ENCODE results near the gene ATXN7L3. TPM values are rescaled to one million over a fixed set of nuclear protein-coding genes. Genes with fewer than 3 reads are reported as not detected.
A peak's percentile ranks its signal among the peaks of the same experiment; 100 is the strongest.

Gene ATXN7L3
- total RNA-seq, 1 experiment from 2014 or later, result 36.9 TPM

- no peak overlapping the region for H3K4me3 ChIP-seq (ENCODE audit: low read depth, low read length, poor library complexity, severe bottlenecking)
- TF ChIP-seq EZH2 (IDR thresholded peaks at IDR 0.05; ENCODE audit: borderline replicate concordance, low read depth, low read length, poor library complexity, severe bottlenecking), result no peak
- TF ChIP-seq CTCF (conservative IDR thresholded peaks at IDR 0.05; ENCODE audit: low read depth, low read length), result no peak
- no peaks in the 10 kb centered on the region for H3K27me3 ChIP-seq (replicated peaks; ENCODE audit: insufficient read depth, low read depth, low read length, poor library complexity)
- no peaks in the 10 kb centered on the region for H3K4me1 ChIP-seq (ENCODE audit: insufficient read depth, low read length, poor library complexity, severe bottlenecking)
- peaks cover 12% of the 10 kb centered on the region for H3K36me3 ChIP-seq (ENCODE audit: insufficient read depth, low read length, poor library complexity, severe bottlenecking)
- POLR2A ChIA-PET (ENCODE audit: low non-redundant PET), result no interaction called here
- CTCF ChIA-PET, result no interaction called here
- H3K9me3 ChIP-seq (ENCODE audit: low read depth, low read length, poor library complexity, severe bottlenecking), result no peaks in the 10 kb centered on the region
- intact Hi-C loops (cut with micrococcal nuclease; ENCODE audit: unreplicated experiment), result no loop called here
- H3K27ac ChIP-seq (ENCODE audit: low read depth, low read length, poor library complexity, severe bottlenecking), result no peak overlapping the region
- DNase-seq (ENCODE audit: low spot score), result no peak
- BruUV-seq (replicated peaks), result no TSS peak
Observed at GRCh38 chr17:44202756-44203155, 3.1 kb upstream of the ATXN7L3 start.

DNA sequence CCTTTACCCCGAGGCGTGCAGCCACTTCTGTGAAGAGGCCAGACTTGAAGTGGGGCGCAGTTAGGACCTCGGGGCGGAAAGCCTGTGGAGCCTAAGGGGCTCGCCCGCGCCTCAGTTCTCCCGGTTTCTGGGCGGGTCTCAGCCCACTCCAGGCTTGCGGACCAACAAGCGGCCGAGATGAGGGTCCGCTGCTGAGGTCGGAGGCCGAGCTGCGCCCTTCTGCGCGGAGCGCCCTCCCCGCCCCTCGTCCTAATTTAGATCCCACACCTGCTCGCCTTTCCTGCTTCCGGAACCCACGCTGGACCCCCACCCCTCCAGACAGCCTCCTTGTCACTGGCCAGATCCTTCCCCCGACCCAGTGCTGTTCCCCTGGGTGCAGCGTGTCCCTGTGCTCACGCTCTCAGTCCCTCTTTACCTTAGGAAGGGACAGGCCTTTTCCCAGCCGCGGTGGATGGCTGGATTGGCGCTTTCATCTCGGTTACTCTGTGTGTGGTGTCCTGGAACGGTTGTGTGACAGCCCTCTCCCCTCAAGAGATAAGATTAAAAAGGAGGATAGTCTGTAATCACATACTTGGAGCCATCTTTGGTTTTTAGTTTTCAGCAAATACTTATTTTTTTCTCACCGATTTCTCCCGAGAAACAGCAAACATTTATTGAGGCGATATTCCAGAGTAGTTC, 933 bp upstream of the ATXN7L3 start:
- no peaks in the 10 kb centered on the region for H3K9me3 ChIP-seq (ENCODE audit: low read depth, low read length, poor library complexity, severe bottlenecking)
- peak overlapping the region; percentile 65 for H3K4me3 ChIP-seq (ENCODE audit: low read depth, low read length, poor library complexity, severe bottlenecking)
- intact Hi-C loops (cut with micrococcal nuclease; ENCODE audit: unreplicated experiment), result no loop called here
- no peaks in the 10 kb centered on the region for H3K27me3 ChIP-seq (replicated peaks; ENCODE audit: insufficient read depth, low read depth, low read length, poor library complexity)
- peaks cover 11% of the 10 kb centered on the region for H3K36me3 ChIP-seq (ENCODE audit: insufficient read depth, low read length, poor library complexity, severe bottlenecking)
- ChIA-PET POLR2A (ENCODE audit: low non-redundant PET) (no interaction called here), CTCF (no interaction called here)
- no peak for TF ChIP-seq EZH2 (IDR thresholded peaks at IDR 0.05; ENCODE audit: borderline replicate concordance, low read depth, low read length, poor library complexity, severe bottlenecking)
- no peak for TF ChIP-seq CTCF (conservative IDR thresholded peaks at IDR 0.05; ENCODE audit: low read depth, low read length)
- no peak for DNase-seq (ENCODE audit: low spot score)
- TSS peak; percentile 75 for BruUV-seq (replicated peaks)
- H3K27ac ChIP-seq (ENCODE audit: low read depth, low read length, poor library complexity, severe bottlenecking), result peak overlapping the region; percentile 83
- H3K4me1 ChIP-seq (ENCODE audit: insufficient read depth, low read length, poor library complexity, severe bottlenecking), result no peaks in the 10 kb centered on the region

DNA sequence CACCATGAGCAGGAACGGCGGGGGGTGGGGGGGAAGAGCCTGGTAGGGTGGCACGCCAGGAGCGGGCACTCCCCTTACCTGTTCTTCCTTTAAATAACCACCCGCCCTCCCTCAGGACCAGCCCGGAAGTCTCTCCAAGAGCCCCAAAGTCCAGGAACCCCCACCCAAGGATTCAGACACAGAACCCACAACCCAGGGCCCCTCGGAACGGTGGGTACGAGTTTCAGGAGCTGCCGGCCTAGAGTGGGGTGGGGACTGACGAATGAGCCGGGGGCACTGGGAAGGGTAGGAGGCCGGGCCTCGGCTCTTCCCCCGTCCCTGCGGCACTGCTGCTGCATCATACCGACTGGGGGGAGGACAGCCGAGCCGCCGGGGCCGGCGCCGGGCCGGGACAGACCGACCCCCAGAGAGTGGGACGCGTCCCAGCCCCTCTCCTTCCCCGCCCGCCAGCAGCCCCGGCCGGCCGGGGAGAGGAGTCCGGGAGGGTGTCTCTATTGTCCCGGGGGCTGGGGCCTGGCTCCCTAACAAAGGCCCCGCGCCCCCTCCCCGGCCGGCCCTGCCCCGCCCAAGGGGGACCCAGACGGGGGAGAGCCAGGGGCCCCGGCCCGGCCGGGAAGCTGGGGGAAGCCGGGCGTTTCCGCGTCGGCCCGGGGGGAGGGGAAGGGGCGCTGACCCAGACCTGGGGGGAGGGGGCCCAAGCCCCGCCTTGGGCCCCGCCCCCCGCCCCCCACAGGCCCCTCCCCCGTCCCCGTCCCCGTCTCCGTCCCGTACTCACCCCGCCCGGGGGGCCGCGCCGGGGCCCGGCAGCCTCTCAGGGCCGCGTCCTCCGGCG, 747 bp downstream of the ATXN7L3 start:
- Histone ChIP-seq H3K27ac (ENCODE audit: low read depth, low read length, poor library complexity, severe bottlenecking) (peak overlapping the region; percentile 84), H3K4me3 (ENCODE audit: low read depth, low read length, poor library complexity, severe bottlenecking) (peak overlapping the region; percentile 65), H3K36me3 (ENCODE audit: insufficient read depth, low read length, poor library complexity, severe bottlenecking) (peaks cover 25% of the 10 kb centered on the region), H3K9me3 (ENCODE audit: low read depth, low read length, poor library complexity, severe bottlenecking) (no peaks in the 10 kb centered on the region), H3K27me3 (replicated peaks; ENCODE audit: insufficient read depth, low read depth, low read length, poor library complexity) (no peaks in the 10 kb centered on the region), H3K4me1 (ENCODE audit: insufficient read depth, low read length, poor library complexity, severe bottlenecking) (no peaks in the 10 kb centered on the region)
- intact Hi-C loops (cut with micrococcal nuclease; ENCODE audit: unreplicated experiment), result no loop called here
- ChIA-PET POLR2A (ENCODE audit: low non-redundant PET) (no interaction called here), CTCF (no interaction called here)
- TF ChIP-seq EZH2 (IDR thresholded peaks at IDR 0.05; ENCODE audit: borderline replicate concordance, low read depth, low read length, poor library complexity, severe bottlenecking) (no peak), CTCF (conservative IDR thresholded peaks at IDR 0.05; ENCODE audit: low read depth, low read length) (no peak)
- BruUV-seq (replicated peaks), result no TSS peak
- DNase-seq (ENCODE audit: low spot score), result peak; percentile 37
